ENCODE results near the gene LRRC59.

DNA sequence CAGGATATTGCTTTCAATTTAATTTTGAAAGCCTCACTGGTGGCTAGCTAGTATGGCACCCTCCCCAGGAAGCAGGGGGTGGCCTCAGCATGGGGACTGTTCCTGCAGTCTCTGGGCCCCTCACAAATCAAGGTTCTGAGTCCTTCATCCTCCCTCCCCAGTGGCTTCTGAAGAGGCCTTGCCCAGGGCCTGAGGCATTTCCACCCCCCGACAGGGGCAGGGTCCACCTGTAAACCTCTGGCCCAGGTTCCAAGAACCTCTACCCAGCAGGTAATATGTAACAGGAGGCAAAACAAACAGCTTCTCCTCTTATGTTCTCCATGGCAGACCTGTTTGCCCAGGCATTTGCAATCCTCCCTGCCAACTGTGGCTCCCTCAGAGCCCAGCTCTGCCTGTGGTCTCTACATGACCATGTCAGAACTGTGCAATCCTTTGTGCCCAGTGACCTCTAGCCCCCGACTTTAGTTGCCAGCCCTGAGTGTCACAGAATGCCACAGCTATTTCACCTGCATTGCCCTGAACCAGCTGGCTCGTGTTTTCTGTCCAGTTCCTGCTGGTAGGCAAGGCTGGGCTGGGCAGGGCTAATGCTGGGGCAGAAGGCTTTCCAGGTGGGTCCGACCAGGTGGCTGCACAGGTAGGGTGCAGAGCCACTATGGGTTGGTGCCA, 43.0 kb upstream of the LRRC59 start:
- TF ChIP-seq, protein P1, sequence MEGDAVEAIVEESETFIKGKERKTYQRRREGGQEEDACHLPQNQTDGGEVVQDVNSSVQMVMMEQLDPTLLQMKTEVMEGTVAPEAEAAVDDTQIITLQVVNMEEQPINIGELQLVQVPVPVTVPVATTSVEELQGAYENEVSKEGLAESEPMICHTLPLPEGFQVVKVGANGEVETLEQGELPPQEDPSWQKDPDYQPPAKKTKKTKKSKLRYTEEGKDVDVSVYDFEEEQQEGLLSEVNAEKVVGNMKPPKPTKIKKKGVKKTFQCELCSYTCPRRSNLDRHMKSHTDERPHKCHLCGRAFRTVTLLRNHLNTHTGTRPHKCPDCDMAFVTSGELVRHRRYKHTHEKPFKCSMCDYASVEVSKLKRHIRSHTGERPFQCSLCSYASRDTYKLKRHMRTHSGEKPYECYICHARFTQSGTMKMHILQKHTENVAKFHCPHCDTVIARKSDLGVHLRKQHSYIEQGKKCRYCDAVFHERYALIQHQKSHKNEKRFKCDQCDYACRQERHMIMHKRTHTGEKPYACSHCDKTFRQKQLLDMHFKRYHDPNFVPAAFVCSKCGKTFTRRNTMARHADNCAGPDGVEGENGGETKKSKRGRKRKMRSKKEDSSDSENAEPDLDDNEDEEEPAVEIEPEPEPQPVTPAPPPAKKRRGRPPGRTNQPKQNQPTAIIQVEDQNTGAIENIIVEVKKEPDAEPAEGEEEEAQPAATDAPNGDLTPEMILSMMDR (optimal IDR thresholded peaks at IDR 0.05 in 1 of 3, IDR thresholded peaks at IDR 0.05 in 1 of 3, conservative IDR thresholded peaks at IDR 0.05 in 1 of 3; ENCODE audit: extremely low read depth in 1 of 3, insufficient read depth in 2 of 3, low read length in 3 of 3) = no peak
- no peak for TF ChIP-seq EZH2 (IDR thresholded peaks at IDR 0.05; ENCODE audit: low read length)
